Measurements from ENCODE around the gene TXNDC15.

Gene TXNDC15

DNA sequence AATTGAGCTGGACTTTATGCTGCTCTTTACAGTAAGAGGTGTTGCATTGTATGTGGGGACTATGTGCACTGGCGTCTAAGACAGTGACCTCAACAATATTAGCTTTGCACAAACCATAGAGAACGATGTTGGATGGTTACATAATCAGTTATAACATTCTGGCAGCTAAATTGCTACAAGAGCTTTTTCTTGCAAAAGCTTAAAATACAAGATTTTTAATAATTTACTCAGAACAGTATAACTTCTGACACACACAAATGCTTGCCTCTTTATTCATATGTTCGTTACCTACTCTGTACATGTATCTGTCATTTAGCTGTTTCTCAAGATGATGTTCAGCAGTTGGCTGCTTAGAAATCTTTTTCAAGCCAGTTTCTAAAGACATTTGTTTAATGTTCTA is 16.8 kb upstream of the TXNDC15 start:
- no peak for ATAC-seq
- TF ChIP-seq BACH2 (CRISPR knock-in tag; IDR thresholded peaks at IDR 0.05; ENCODE audit: borderline replicate concordance) (no peak), ARNTL (CRISPR knock-in tag; IDR thresholded peaks at IDR 0.05; ENCODE audit: borderline replicate concordance, low read depth) (no peak), ZC3H10 (CRISPR knock-in tag; IDR thresholded peaks at IDR 0.05) (no peak)
- TF ChIP-seq, protein P1, sequence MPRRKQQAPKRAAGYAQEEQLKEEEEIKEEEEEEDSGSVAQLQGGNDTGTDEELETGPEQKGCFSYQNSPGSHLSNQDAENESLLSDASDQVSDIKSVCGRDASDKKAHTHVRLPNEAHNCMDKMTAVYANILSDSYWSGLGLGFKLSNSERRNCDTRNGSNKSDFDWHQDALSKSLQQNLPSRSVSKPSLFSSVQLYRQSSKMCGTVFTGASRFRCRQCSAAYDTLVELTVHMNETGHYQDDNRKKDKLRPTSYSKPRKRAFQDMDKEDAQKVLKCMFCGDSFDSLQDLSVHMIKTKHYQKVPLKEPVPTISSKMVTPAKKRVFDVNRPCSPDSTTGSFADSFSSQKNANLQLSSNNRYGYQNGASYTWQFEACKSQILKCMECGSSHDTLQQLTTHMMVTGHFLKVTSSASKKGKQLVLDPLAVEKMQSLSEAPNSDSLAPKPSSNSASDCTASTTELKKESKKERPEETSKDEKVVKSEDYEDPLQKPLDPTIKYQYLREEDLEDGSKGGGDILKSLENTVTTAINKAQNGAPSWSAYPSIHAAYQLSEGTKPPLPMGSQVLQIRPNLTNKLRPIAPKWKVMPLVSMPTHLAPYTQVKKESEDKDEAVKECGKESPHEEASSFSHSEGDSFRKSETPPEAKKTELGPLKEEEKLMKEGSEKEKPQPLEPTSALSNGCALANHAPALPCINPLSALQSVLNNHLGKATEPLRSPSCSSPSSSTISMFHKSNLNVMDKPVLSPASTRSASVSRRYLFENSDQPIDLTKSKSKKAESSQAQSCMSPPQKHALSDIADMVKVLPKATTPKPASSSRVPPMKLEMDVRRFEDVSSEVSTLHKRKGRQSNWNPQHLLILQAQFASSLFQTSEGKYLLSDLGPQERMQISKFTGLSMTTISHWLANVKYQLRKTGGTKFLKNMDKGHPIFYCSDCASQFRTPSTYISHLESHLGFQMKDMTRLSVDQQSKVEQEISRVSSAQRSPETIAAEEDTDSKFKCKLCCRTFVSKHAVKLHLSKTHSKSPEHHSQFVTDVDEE (CRISPR knock-in tag; IDR thresholded peaks at IDR 0.05), result no peak

DNA sequence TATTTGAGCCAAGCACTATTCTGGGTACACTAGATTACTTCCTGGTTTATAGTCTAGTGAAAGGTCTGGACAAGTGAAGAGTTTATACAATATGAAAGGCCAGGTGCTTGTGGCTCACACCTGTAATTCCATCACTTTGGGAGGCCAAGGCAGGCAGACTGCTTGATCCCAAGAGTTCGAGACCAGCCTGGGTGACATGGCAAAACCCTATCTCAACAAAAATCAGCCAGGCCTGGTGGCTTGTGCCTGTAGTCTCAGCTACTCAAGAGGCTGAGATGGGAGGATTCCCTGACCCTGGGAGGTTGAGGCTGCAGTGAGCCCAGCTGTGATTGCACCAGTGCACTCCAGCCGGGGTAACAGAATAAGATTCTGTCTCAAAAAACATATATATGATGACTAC is 9.5 kb upstream of the TXNDC15 start:
- TF ChIP-seq CSDC2 (CRISPR knock-in tag; IDR thresholded peaks at IDR 0.05) (no peak), OSR1 (CRISPR knock-in tag; IDR thresholded peaks at IDR 0.05) (no peak), ZFP3 (CRISPR knock-in tag; IDR thresholded peaks at IDR 0.05) (no peak), TCF4 (CRISPR knock-in tag; IDR thresholded peaks at IDR 0.05; ENCODE audit: borderline replicate concordance) (no peak), ZNF70 (CRISPR knock-in tag; IDR thresholded peaks at IDR 0.05) (no peak), ZNF8 (CRISPR knock-in tag; IDR thresholded peaks at IDR 0.05) (no peak), GLIS3 (CRISPR knock-in tag; IDR thresholded peaks at IDR 0.05) (no peak), ARNTL (CRISPR knock-in tag; IDR thresholded peaks at IDR 0.05; ENCODE audit: borderline replicate concordance, low read depth) (no peak), SNAI2 (CRISPR knock-in tag; IDR thresholded peaks at IDR 0.05) (no peak), ZNF565 (CRISPR knock-in tag; conservative IDR thresholded peaks at IDR 0.05; ENCODE audit: low read depth) (no peak)
- TF ChIP-seq, protein P2, sequence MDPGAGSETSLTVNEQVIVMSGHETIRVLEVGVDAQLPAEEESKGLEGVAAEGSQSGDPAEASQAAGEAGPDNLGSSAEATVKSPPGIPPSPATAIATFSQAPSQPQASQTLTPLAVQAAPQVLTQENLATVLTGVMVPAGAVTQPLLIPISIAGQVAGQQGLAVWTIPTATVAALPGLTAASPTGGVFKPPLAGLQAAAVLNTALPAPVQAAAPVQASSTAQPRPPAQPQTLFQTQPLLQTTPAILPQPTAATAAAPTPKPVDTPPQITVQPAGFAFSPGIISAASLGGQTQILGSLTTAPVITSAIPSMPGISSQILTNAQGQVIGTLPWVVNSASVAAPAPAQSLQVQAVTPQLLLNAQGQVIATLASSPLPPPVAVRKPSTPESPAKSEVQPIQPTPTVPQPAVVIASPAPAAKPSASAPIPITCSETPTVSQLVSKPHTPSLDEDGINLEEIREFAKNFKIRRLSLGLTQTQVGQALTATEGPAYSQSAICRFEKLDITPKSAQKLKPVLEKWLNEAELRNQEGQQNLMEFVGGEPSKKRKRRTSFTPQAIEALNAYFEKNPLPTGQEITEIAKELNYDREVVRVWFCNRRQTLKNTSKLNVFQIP (CRISPR knock-in tag; IDR thresholded peaks at IDR 0.05; ENCODE audit: borderline replicate concordance, low read depth), result no peak
- TF ChIP-seq, protein P3, sequence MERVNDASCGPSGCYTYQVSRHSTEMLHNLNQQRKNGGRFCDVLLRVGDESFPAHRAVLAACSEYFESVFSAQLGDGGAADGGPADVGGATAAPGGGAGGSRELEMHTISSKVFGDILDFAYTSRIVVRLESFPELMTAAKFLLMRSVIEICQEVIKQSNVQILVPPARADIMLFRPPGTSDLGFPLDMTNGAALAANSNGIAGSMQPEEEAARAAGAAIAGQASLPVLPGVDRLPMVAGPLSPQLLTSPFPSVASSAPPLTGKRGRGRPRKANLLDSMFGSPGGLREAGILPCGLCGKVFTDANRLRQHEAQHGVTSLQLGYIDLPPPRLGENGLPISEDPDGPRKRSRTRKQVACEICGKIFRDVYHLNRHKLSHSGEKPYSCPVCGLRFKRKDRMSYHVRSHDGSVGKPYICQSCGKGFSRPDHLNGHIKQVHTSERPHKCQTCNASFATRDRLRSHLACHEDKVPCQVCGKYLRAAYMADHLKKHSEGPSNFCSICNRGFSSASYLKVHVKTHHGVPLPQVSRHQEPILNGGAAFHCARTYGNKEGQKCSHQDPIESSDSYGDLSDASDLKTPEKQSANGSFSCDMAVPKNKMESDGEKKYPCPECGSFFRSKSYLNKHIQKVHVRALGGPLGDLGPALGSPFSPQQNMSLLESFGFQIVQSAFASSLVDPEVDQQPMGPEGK (CRISPR knock-in tag; IDR thresholded peaks at IDR 0.05; ENCODE audit: borderline replicate concordance), result no peak
- no peak for ATAC-seq

DNA sequence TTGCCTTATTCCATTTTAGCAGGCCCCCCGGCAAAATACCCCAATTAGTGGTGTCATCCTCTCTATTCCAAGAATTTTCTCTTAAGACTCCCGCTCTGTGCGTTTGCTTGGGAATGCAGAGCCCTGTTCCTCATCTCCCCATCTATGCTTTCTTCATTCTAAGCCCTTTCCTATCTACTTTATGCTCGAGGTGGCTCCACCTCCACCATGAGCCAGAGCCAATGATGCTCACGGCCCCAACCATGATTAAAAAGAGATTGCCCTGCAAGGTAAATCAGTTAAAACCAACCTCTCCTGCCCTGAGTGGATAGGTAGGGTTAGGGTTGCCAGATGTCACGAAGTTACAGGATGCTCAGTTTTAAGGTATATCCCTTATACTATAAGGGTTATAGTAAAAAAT is 677 bp upstream of the TXNDC15 start:
- no peak for ATAC-seq
- TF ChIP-seq ESRRG (CRISPR knock-in tag; IDR thresholded peaks at IDR 0.05) (no peak), ZFP30 (CRISPR knock-in tag; IDR thresholded peaks at IDR 0.05) (no peak), CSDC2 (CRISPR knock-in tag; IDR thresholded peaks at IDR 0.05) (no peak), ZNF565 (CRISPR knock-in tag; conservative IDR thresholded peaks at IDR 0.05; ENCODE audit: low read depth) (no peak), RARB (CRISPR knock-in tag; IDR thresholded peaks at IDR 0.05) (no peak), TCF4 (CRISPR knock-in tag; IDR thresholded peaks at IDR 0.05; ENCODE audit: borderline replicate concordance) (no peak), GLIS3 (CRISPR knock-in tag; IDR thresholded peaks at IDR 0.05) (no peak), ZFP3 (CRISPR knock-in tag; IDR thresholded peaks at IDR 0.05) (no peak), PPARA (CRISPR knock-in tag; IDR thresholded peaks at IDR 0.05; ENCODE audit: borderline replicate concordance) (no peak), BACH2 (CRISPR knock-in tag; IDR thresholded peaks at IDR 0.05; ENCODE audit: borderline replicate concordance) (no peak)
- TF ChIP-seq, protein P4, sequence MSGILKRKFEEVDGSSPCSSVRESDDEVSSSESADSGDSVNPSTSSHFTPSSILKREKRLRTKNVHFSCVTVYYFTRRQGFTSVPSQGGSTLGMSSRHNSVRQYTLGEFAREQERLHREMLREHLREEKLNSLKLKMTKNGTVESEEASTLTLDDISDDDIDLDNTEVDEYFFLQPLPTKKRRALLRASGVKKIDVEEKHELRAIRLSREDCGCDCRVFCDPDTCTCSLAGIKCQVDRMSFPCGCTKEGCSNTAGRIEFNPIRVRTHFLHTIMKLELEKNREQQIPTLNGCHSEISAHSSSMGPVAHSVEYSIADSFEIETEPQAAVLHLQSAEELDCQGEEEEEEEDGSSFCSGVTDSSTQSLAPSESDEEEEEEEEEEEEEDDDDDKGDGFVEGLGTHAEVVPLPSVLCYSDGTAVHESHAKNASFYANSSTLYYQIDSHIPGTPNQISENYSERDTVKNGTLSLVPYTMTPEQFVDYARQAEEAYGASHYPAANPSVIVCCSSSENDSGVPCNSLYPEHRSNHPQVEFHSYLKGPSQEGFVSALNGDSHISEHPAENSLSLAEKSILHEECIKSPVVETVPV (CRISPR knock-in tag; IDR thresholded peaks at IDR 0.05), result no peak

DNA sequence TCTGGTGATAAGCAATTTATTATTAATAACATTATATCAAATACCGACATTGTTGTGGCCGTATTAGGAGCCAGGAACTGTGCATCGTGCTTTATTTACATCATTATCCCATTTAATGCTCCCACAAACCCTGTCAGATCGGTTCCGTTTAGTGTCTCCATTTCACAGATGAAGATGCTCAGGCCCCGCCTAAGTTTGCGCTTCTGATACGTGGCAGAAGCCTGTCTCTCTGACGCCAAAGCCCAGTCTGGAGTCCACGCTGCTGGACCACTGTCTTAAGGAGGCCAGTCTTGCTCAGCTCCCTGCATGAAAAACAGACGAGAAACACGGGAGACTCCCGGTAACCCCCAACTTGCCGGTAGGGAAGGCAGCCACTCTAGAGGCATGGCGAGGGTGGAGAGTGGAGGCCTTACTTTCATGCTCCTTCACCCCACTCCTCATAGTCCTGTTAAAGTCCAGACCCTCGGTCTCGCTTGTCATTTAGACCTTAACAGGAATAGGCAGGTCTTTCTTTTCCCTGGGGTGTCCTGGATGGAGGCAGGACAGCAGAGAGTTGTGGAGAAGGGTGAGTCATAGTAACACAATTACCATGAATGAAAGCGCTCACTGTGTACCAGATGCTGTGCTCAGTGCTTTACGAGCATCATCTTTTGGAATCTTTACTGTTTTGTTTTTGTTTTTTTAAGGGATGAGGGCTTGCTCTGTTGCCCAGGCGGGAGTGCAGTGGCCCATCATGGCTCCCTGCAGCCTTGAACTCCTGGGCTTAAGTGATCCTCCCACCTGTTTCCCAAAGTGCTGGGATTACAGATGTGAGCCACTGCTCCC is 872 bp downstream of the TXNDC15 start:
- peak; percentile 80 for ATAC-seq
- TF ChIP-seq, protein P3 (CRISPR knock-in tag; IDR thresholded peaks at IDR 0.05; ENCODE audit: borderline replicate concordance), result no peak
- TF ChIP-seq, protein P1 (CRISPR knock-in tag; IDR thresholded peaks at IDR 0.05), result 0 out of 2 replicates have a peak, but pooled peaks have one; percentile 8
- TF ChIP-seq ZFP3 (CRISPR knock-in tag; IDR thresholded peaks at IDR 0.05), result no peak
